ENCODE results near the gene PCDHA8.
"Not testable (repeated sequence)": the region's sequence is repeated elsewhere in the genome, so short reads cannot be mapped to it uniquely, and the experiment has no call there.

The PCDHA8 gene

GRCh38 chr5:140840978-140841962, at the start of gene PCDHA8:
TSS of gene PCDHA8 (plus strand) at chr5:140841187. CDS start at chr5:140841322, 135 bp downstream.
- Mint-ChIP-seq H3K36me3 (ENCODE audit: insufficient read depth) (no peaks in the 10 kb centered on the region), H3K9me3 (no peaks in the 10 kb centered on the region), H3K27me3 (peaks cover 24% of the 10 kb centered on the region), H3K4me1 (no peaks in the 10 kb centered on the region), H3K27ac (ENCODE audit: low read depth) (no peak within 1 kb of the TSS), H3K4me3 (no peak within 1 kb of the TSS)
- ATAC-seq (replicated peaks; ENCODE audit: extremely low read depth, poor library complexity, severe bottlenecking) (no peak), DNase-seq (ENCODE audit: low spot score in 2 of 2) (no peak)

- H3K4me1 Mint-ChIP-seq = no peaks in the 10 kb centered on the region
- H3K4me3 Mint-ChIP-seq = no peak within 1 kb of the TSS
- ATAC-seq (replicated peaks; ENCODE audit: extremely low read depth, poor library complexity, severe bottlenecking) (no peak), DNase-seq (ENCODE audit: low spot score in 2 of 2) (no peak)
- no peak within 1 kb of the TSS for H3K27ac Mint-ChIP-seq (ENCODE audit: low read depth)
- H3K36me3 Mint-ChIP-seq (ENCODE audit: insufficient read depth) = no peaks in the 10 kb centered on the region
- H3K27me3 Mint-ChIP-seq = peaks cover 37% of the 10 kb centered on the region
- no peaks in the 10 kb centered on the region for H3K9me3 Mint-ChIP-seq
Measured at GRCh38 chr5:140794595-140795258, 46.3 kb upstream of the PCDHA8 start, which contains the start of gene PCDHA2. TSS of gene PCDHA2 (plus strand) at chr5:140794852.

- no peaks in the 10 kb centered on the region for H3K36me3 Mint-ChIP-seq (ENCODE audit: insufficient read depth)
- peaks cover 38% of the 10 kb centered on the region for H3K27me3 Mint-ChIP-seq
- no peak overlapping the region for H3K4me3 Mint-ChIP-seq
- no peak for DNase-seq (ENCODE audit: low spot score in 2 of 2)
- H3K4me1 Mint-ChIP-seq = no peaks in the 10 kb centered on the region
- no peak overlapping the region for H3K27ac Mint-ChIP-seq (ENCODE audit: low read depth)
- no peak for ATAC-seq (replicated peaks; ENCODE audit: extremely low read depth, poor library complexity, severe bottlenecking)
- H3K9me3 Mint-ChIP-seq = no peaks in the 10 kb centered on the region
Measured at GRCh38 chr5:140795259-140795641, 45.7 kb upstream of the PCDHA8 start.

DNA sequence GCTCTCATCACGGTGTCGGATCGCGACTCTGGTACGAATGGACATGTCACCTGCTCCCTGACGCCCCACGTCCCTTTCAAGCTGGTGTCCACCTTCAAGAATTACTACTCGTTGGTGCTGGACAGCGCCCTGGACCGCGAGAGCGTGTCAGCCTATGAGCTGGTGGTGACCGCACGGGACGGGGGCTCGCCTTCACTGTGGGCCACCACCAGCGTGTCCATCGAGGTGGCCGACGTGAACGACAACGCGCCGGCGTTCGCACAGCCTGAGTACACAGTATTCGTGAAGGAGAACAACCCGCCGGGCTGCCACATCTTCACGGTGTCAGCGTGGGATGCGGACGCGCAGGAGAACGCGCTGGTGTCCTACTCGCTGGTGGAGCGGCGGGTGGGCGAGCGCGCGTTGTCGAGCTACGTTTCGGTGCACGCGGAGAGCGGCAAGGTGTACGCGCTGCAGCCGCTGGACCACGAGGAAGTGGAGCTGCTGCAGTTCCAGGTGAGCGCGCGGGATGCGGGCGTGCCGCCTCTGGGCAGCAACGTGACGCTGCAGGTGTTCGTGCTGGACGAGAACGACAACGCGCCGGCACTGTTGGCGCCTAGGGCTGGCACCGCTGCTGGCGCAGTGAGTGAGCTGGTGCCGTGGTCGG, 44.8 kb upstream of the PCDHA8 start:
- H3K27me3 Mint-ChIP-seq = peaks cover 33% of the 10 kb centered on the region
- not testable (repeated sequence) for H3K4me3 Mint-ChIP-seq; H3K36me3 Mint-ChIP-seq (ENCODE audit: insufficient read depth); ATAC-seq (replicated peaks; ENCODE audit: extremely low read depth, poor library complexity, severe bottlenecking); H3K27ac Mint-ChIP-seq (ENCODE audit: low read depth); H3K4me1 Mint-ChIP-seq; H3K9me3 Mint-ChIP-seq; DNase-seq (ENCODE audit: low spot score in 2 of 2)

DNA sequence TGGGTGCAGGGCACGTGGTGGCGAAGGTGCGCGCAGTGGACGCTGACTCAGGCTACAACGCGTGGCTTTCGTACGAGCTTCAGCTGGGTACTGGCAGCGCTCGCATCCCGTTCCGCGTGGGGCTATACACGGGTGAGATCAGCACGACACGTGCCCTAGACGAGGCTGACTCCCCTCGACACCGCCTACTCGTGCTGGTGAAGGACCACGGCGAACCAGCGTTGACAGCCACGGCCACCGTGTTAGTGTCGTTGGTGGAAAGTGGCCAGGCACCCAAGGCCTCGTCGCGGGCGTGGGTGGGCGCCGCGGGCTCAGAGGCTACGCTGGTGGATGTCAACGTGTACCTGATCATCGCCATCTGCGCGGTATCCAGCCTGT, 44.3 kb upstream of the PCDHA8 start:
- no peaks in the 10 kb centered on the region for H3K9me3 Mint-ChIP-seq
- peaks cover 28% of the 10 kb centered on the region for H3K27me3 Mint-ChIP-seq
- DNase-seq (ENCODE audit: low spot score in 2 of 2) (no peak), ATAC-seq (replicated peaks; ENCODE audit: extremely low read depth, poor library complexity, severe bottlenecking) (no peak)
- H3K4me1 Mint-ChIP-seq = no peaks in the 10 kb centered on the region
- no peak overlapping the region for H3K4me3 Mint-ChIP-seq
- H3K36me3 Mint-ChIP-seq (ENCODE audit: insufficient read depth) = no peaks in the 10 kb centered on the region
- H3K27ac Mint-ChIP-seq (ENCODE audit: low read depth) = no peak overlapping the region

GRCh38 chr5:140800816-140801493, 40.0 kb upstream of the PCDHA8 start, which contains the start of gene PCDHA3:
TSS of gene PCDHA3 (plus strand) at chr5:140801057.
- Mint-ChIP-seq H3K36me3 (ENCODE audit: insufficient read depth) (no peaks in the 10 kb centered on the region), H3K9me3 (no peaks in the 10 kb centered on the region), H3K27ac (ENCODE audit: low read depth) (no peak within 1 kb of the TSS), H3K4me3 (no peak within 1 kb of the TSS), H3K4me1 (no peaks in the 10 kb centered on the region), H3K27me3 (peaks cover 26% of the 10 kb centered on the region)
- DNase-seq (ENCODE audit: low spot score in 2 of 2) (no peak), ATAC-seq (replicated peaks; ENCODE audit: extremely low read depth, poor library complexity, severe bottlenecking) (no peak)

DNA sequence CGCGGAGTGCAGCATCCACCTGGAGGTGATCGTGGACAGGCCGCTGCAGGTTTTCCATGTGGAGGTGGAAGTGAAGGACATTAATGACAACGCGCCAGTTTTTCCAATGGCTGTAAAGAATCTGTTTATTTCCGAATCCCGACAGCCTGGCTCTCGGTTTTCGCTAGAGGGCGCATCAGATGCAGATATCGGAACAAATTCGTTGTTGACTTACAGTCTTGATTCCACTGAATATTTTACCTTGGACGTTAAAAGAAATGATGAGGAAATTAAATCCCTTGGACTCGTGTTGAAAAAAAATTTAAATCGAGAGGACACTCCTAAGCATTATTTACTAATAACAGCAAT, 39.5 kb upstream of the PCDHA8 start:
- Mint-ChIP-seq H3K9me3 (no peaks in the 10 kb centered on the region), H3K4me3 (no peak overlapping the region), H3K36me3 (ENCODE audit: insufficient read depth) (no peaks in the 10 kb centered on the region), H3K27ac (ENCODE audit: low read depth) (no peak overlapping the region), H3K4me1 (no peaks in the 10 kb centered on the region), H3K27me3 (peaks cover 31% of the 10 kb centered on the region)
- ATAC-seq (replicated peaks; ENCODE audit: extremely low read depth, poor library complexity, severe bottlenecking) (no peak), DNase-seq (ENCODE audit: low spot score in 2 of 2) (no peak)

- not testable (repeated sequence) for H3K4me3 Mint-ChIP-seq; ATAC-seq (replicated peaks; ENCODE audit: extremely low read depth, poor library complexity, severe bottlenecking); H3K4me1 Mint-ChIP-seq; H3K9me3 Mint-ChIP-seq; H3K36me3 Mint-ChIP-seq (ENCODE audit: insufficient read depth); H3K27ac Mint-ChIP-seq (ENCODE audit: low read depth); DNase-seq (ENCODE audit: low spot score in 2 of 2)
- peaks cover 35% of the 10 kb centered on the region for H3K27me3 Mint-ChIP-seq
Measured at GRCh38 chr5:140802381-140802780, 38.6 kb upstream of the PCDHA8 start.

- no peak overlapping the region for H3K4me3 Mint-ChIP-seq
- no peaks in the 10 kb centered on the region for H3K36me3 Mint-ChIP-seq (ENCODE audit: insufficient read depth)
- DNase-seq (ENCODE audit: low spot score in 2 of 2) (no peak), ATAC-seq (replicated peaks; ENCODE audit: extremely low read depth, poor library complexity, severe bottlenecking) (no peak)
- H3K9me3 Mint-ChIP-seq = no peaks in the 10 kb centered on the region
- H3K27me3 Mint-ChIP-seq = peaks cover 35% of the 10 kb centered on the region
- no peak overlapping the region for H3K27ac Mint-ChIP-seq (ENCODE audit: low read depth)
- no peaks in the 10 kb centered on the region for H3K4me1 Mint-ChIP-seq
Measured at GRCh38 chr5:140802781-140803271, 38.2 kb upstream of the PCDHA8 start.

DNA sequence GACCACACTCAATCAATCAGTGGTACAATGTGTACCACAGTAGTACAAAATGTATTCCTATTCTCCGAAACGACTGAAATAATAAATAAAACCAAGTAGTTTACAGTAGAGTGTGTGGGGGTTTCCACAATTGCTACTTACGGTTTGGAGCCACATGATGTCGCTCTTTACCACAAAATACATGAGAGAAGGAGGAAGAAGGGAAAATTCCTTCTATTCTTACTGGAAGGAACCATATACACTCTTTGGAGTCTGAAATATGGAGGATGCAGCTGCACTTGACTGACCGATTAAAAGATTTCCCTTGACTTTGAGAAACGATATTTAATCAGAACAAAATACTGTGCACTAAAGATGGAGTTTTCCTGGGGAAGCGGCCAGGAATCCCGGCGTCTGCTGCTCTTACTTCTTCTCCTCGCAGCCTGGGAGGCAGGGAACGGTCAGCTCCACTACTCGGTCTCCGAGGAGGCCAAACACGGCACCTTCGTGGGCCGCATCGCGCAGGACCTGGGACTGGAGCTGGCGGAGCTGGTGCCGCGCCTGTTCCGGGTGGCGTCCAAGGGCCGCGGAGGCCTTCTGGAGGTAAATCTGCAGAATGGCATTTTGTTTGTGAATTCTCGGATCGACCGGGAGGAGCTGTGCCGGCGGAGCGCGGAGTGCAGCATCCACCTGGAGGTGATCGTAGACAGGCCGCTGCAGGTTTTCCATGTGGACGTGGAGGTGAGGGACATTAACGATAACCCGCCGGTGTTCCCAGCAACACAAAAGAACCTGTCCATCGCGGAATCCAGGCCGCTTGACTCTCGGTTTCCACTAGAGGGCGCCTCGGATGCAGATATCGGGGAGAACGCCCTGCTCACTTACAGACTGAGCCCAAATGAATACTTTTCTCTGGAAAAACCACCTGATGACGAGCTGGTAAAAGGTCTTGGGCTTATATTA, 33.9 kb upstream of the PCDHA8 start, which contains the start of gene PCDHA4:
Gene PCDHA4, plus strand, starts transcription at position 235 of the 942 bp plus-strand sequence.
- H3K4me1 Mint-ChIP-seq = no peaks in the 10 kb centered on the region
- no peak within 1 kb of the TSS for H3K27ac Mint-ChIP-seq (ENCODE audit: low read depth)
- ATAC-seq (replicated peaks; ENCODE audit: extremely low read depth, poor library complexity, severe bottlenecking) (no peak), DNase-seq (ENCODE audit: low spot score in 2 of 2) (no peak)
- no peaks in the 10 kb centered on the region for H3K36me3 Mint-ChIP-seq (ENCODE audit: insufficient read depth)
- H3K9me3 Mint-ChIP-seq = no peaks in the 10 kb centered on the region
- H3K4me3 Mint-ChIP-seq = no peak within 1 kb of the TSS
- peaks cover 34% of the 10 kb centered on the region for H3K27me3 Mint-ChIP-seq

- H3K4me1 Mint-ChIP-seq; H3K27ac Mint-ChIP-seq (ENCODE audit: low read depth); DNase-seq (ENCODE audit: low spot score in 2 of 2); H3K36me3 Mint-ChIP-seq (ENCODE audit: insufficient read depth); H3K9me3 Mint-ChIP-seq; H3K4me3 Mint-ChIP-seq; ATAC-seq (replicated peaks; ENCODE audit: extremely low read depth, poor library complexity, severe bottlenecking): not testable (repeated sequence)
- H3K27me3 Mint-ChIP-seq = peaks cover 34% of the 10 kb centered on the region
Measured at GRCh38 chr5:140808241-140808888, 32.6 kb upstream of the PCDHA8 start.
